ENCODE results near the gene CACNG4.

GRCh38 chr17:66947311-66947710 is 17.2 kb upstream of the CACNG4 start:
- TF ChIP-seq CTCF (IDR thresholded peaks at IDR 0.05) (no peak), MAX (IDR thresholded peaks at IDR 0.05) (no peak), HOXA7 (CRISPR knock-in tag; IDR thresholded peaks at IDR 0.05) (no peak), JUNB (IDR thresholded peaks at IDR 0.05) (no peak), NFE2L2 (conservative IDR thresholded peaks at IDR 0.05; ENCODE audit: low read length) (no peak), USF2 (IDR thresholded peaks at IDR 0.05) (no peak), SMC3 (IDR thresholded peaks at IDR 0.05) (no peak), MAZ (IDR thresholded peaks at IDR 0.05; ENCODE audit: borderline replicate concordance, low read depth, low read length) (no peak), POLR2A (IDR thresholded peaks at IDR 0.05; ENCODE audit: low read length) (no peak), E2F6 (IDR thresholded peaks at IDR 0.05; ENCODE audit: borderline replicate concordance, low read depth) (no peak), RFX5 (IDR thresholded peaks at IDR 0.05) (no peak)

Data from A549 (cell line).